Sciatic nerve (tissue), 2 donors: Measurements from ENCODE around the gene GALNT2. TPM values are rescaled to one million over a fixed set of nuclear protein-coding genes. Genes with fewer than 3 reads are reported as not detected.

Source experiments
- ATAC-seq: fragments of 200-7000 bp; cut with Tn5 transposase; one replicate; pipeline ENCODE4 v1.9.1; 2020; ENCODE audit warnings: mild to moderate bottlenecking, moderate library complexity
- DNase-seq: peaks from one replicate; pipeline ENCODE4 v3.0.0-alpha.2; 2020; ENCODE audit warnings: low spot score
- intact Hi-C: fragments of 100-400 bp; cut with DNase I; formaldehyde crosslinking; loops from one replicate; pipeline ENCODE4 v1.14.2; 2022
- total RNA-seq: library from RNA; stranded (reverse); fragmentation: NEBNext Ultra II Directional; extraction: Animal tissue kit (Norgen Biotek cat#: 25700); gene quantifications from one replicate; pipeline ENCODE4 v1.2.1, GENCODE V29; 2021
- donor health status: DM: no; HTN: no; CAD: no.
- donor health status: DM: no; HTN: no; CAD: no.

The GALNT2 gene
- total RNA-seq, 1 donor from 2014 or later: 67.3 TPM

DNA sequence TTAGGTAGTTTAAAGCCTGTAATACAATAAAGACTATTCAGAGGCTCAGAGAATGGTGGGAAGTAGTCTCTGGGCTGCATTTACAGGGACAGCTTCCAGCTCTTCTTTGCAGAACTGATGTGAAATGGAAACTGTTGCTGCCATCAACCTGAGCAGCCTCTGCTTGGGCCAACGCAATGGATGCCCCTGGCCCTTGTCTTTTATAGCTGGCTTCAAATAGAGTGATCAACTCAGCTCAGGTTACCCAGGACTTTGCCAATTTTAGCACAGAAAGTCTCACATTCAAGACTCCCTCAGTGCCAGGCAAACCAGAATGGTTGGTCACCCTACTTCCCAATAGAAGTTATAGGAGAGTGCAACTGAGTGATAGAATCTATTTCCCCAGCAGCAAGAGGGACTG is 18.1 kb upstream of the GALNT2 start:
- intact Hi-C loops: no loop called here
- no peak for DNase-seq
- no peak for ATAC-seq

DNA sequence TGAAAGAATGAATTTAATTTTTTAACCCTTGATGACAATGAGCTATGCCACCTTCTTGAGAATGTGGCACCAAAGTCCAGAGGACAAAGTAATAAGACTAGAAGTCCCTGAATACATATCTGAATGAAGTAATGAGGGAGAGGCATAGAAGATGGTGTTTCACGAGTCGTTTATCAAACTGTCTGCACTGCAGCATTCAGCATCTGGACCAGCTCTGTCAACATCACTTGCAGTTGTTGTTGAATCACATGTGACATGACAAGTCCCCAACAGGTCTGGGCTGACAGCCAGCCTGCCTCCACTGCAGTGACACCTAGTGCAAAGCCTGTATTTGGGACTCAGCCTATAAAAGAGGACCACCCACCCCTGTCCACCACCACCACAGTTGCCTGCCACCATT is 17.3 kb upstream of the GALNT2 start:
- intact Hi-C loops: no loop called here
- DNase-seq (no peak), ATAC-seq (no peak)

DNA sequence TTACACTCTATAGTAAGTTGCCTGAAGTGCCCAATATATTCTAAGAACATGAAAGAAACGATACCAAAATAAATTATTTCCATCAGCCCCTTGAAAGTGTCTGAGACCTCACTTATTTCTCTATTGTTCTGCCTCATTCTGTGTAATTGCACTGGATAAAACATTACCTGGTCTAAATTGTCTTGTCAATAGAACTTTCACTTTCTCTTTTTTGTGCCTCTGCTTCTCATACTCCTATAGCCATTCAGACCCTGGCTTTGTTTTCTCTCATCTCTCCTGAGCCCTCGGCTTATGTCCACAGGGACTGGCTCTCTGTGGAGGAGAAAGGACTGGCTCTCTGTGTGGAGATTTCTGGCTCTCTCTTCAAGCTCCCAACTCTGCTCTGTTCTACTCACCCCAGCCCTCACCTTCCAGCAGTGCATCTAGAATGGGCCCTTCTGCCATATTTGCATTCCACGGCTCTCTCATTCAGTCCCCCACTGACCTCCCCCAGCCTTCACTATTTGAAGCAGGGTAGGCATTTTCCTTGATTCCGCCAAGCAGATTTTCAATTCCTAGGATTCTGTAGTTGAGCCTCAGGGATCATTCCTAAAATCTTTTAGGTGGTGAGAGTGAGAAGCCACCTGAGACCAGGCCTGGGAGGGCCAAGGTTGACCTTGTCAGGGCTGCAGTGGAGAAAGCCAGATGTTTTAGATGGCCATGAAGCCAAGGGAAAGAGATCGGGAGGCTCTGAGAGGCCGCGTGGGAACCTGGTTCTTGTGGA is 15.9 kb upstream of the GALNT2 start:
- intact Hi-C loops: no loop called here
- ATAC-seq (no peak), DNase-seq (no peak)

DNA sequence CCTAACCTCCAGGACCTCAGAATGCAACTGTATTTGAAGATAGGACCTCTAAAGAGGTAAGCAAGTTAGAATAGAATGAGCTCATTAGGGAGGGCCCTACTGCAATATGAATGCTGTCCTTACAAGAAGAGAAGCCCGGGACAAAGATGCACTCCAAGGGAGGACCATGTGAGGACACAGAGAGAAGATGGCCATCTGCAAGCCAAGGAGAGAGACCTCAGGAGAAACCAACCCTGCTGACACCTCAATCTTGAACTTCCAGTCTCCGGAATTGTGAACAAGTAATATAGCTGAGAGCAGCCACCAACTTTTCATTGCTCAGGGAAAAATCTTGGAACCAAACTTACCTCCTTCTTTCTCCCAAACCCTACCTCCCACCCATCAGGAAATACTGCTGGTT is 15.0 kb upstream of the GALNT2 start:
- intact Hi-C loops: no loop called here
- no peak for ATAC-seq
- no peak for DNase-seq

DNA sequence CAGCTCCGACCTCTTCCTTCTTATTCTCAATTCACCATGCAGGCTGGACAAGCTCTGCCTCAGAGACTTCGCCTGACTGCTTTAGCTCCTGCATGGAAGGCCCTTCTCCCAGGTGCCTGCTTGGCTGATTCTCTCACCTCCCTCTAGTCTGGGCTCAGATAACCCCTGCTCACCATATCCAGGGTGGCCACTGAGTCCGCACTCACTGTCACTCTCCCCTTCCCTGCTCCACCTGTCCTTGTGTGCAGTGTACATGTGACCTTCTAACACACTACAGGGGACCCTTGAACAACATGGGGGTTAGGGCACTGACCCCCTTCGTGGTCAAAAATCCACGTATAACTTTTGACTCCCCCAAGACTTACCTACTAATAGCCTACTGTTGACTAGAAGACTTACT is 14.4 kb upstream of the GALNT2 start:
- intact Hi-C loops: no loop called here
- DNase-seq (no peak), ATAC-seq (no peak)

DNA sequence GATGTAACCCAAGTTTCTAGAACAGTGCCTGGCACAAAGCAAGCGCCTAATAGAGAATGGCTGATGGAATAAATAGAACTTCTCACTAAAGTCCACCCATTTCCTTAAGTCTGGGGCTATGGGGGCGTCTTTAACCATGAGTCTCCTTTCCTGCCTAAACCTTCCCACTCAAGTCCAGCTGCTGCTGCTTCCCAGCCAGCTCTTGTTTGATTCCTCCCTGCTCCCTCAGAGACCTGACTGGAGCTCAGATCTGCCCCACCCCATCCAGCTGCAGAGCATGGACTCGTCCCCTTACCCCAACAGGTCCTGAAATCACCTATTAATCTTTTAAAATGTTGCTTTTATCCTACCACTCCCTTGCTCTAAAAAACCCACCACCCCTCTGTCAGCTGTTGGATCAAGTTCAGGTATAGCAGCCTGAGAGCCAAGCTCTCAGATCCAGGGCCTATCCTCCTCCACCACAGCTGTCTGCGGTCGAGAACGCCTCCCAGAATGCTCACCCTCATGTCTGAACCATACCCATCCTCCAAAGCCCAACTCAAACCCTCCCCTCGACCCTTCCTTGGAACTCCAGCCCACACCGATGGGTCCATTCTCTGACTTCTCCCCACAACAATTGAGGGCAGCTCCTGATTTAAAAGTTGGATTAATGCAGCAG is 12.8 kb upstream of the GALNT2 start:
- intact Hi-C loops: no loop called here
- DNase-seq: no peak
- peak; percentile 34 for ATAC-seq

DNA sequence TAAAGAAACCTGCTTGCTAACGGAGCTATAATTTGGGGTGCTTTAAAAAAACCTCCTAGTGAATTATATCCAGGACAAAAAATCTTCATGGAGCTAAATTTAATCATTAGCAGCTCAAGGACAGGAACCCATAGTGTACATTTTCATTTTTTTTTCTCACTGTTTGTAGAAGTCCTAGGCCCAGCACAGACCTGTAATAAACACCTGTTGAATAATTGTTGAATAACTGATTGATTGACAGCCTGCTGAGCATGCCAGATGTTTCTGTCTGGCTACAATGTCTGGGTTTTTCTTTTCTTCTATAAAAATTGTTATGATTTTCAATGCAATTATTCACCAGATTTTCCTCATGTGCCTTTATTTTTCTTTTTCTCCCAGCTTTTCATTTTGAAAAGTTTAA is 10.9 kb upstream of the GALNT2 start:
- intact Hi-C loops: no loop called here
- DNase-seq (no peak), ATAC-seq (no peak)

DNA sequence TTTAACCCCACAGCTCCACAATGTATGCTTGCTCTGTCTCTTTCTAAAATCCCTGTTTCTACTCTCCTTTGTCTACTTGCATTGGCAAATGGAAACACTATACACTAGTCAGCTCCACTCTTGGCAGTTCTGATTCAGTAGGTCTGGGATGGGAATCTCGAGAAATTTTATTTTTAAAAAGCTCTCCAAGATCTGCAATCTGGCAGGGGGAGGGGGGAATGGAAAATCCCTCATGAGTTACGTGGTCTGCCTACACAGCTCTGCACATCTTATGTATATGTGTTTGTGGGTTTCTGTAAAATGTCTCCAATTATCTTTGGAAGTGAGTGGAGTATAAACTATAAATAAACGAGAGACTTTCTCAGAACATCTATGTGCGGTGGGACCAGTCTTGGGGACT is 9.9 kb upstream of the GALNT2 start:
- no peak for ATAC-seq
- intact Hi-C loops: no loop called here
- no peak for DNase-seq

DNA sequence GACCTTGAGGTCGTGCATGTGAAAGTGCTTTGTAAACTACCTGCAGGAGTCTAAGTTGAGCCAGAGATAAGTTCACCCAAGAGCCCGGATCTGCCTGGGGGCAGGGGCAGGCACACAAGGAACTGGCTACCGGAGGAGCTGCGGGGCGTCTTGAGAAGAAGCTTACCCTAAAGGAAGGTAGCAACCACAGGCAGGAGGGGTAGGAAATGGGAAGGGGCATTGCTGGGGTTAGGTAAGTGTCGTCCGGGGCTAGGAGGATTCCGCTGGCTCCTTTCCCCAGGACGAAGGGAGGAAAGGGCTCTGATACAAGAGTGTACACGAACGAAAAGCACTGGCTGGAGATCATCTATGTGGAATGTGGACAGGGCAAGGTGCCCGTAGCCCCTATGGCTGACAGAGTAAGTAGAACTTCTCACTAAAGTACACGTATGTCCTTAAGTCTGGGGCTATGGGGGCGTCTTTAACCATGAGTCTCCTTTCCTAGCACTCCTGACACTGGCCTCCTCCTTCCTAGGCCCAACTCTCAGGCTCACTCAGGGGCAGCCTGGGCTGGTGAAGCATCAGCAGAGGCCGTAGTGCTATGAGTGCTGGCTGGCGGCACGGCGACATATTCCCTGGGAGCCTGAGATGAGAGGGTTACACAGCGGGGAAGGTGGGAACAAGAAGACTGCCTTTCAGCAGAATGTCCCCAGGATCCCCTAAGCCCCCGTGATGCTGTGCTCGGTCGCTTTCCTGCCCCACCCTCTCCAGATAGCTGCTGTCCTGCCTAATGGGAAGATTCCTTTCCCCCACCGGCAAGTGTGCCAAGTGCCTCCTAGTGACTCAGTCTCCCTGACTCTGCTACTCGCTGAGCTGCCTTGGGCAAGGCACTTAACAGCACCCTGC is 9.1 kb upstream of the GALNT2 start:
- DNase-seq (no peak), ATAC-seq (no peak)
- intact Hi-C loops: no loop called here

DNA sequence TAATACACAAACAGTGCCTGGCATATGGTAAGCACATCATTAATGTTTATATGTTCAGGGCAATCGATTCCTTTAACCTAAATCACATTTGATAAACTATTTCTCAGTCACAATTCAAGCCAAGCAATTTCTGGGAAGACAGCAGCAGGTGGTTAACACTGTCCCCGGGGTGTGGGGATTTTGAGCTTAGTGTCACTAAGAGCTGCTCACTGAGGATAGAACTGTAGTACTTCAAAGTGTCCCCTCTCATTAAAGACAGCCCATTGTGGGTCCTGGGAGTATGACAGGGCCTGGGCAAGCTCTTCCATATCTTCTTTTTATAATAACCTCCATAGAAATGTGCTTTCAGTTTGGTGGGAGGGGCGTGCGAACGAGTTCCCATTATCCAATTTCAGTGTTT is 8.4 kb upstream of the GALNT2 start:
- intact Hi-C loops: no loop called here
- ATAC-seq (no peak), DNase-seq (no peak)

DNA sequence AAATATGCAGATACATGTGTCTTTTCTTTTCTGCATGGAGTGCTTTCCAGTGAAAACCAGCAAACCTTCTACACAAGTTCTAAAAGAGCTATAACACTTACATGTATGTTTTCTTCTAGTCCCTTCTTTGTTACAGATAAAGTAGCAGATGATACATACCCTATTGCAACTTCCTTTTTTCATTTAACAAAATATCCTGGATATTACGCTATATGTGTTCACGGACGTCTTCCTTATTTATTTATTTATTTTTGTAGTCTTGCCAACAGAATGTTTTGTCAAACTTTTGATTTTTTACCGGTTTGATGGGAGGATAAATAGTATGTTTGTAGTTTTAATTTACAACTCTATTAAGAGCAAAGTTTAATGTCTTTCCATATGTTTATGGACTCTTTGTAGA is 5.2 kb upstream of the GALNT2 start:
- no peak for DNase-seq
- ATAC-seq: no peak
- intact Hi-C loops: no loop called here

DNA sequence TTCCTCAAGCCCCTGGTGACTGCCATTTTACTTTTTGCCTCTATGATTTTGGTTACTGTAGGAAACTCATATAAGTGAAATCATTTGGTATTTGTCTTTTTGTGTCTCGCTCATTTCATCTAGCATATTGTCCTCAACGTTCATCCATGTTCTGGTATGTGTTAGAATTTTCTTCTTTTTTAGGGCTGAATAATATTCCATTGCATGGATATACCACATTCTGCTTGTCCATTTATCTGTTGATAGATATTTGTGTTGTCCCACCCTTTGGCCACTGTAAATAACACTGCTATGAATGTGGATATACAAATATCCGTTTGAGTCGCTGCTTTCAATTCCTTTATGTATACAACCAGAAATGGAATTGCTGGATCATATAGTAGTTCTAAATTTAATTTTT is 4.5 kb upstream of the GALNT2 start:
- ATAC-seq (no peak), DNase-seq (no peak)
- intact Hi-C loops: no loop called here

DNA sequence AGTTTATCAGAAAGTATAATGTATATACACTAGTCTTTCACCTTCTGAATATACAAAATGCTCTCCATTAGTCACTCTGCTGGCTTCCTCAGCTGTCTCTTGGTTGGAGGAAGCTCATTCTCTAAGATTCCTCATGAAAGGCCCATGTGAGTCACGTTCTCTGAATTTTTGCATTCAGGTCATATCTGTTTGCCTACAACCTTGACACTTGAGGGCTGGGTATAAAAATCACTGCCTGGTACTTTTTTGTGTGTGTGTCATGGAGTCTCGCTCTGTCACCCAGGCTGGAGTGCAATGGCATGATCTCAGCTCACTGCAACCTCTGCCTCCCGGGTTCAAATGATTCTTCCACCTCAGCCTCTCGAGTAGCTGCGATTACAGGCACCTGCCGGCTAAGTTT is 2.8 kb upstream of the GALNT2 start:
- DNase-seq: no peak
- intact Hi-C loops: no loop called here
- ATAC-seq: no peak

DNA sequence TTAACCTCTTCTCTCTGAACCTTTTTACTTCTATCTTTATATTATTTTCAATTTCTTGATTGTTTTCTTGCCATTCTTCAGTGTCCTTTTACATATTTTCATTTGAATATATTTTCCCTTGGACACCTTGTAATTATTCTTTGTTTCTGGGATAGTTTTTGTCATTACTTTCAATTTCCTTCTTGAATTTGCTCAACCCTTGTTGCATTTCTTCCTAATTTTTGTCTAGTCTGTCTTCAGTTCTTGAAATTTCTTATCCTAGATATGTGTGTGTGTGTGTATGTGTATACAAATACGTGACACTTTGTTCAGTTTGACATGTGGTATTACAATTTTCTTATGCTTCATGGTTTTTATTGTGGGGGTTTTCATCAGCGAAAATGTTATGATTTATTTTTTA is 1.9 kb upstream of the GALNT2 start:
- ATAC-seq (no peak), DNase-seq (no peak)
- intact Hi-C loops: no loop called here

DNA sequence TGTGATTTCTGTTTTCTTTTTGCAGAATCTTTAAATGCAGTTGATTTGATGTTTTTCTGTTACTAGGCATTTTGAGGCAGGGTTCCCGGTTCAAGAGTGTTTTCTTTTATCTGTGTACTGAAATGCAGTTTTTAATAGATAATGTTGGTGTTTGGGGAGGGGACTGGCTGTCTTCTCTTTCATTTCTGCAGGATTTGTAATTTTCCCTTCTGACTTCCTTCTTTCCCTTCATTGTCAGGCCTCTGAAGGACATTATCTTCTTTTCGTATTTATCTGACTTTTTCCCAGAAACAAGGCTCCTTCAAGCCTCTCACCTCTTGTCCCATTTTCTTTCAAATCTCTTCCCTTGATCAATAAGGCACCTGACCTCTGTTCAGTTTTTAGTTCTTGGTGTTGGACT is 1.5 kb upstream of the GALNT2 start:
- ATAC-seq: no peak
- intact Hi-C loops: no loop called here

DNA sequence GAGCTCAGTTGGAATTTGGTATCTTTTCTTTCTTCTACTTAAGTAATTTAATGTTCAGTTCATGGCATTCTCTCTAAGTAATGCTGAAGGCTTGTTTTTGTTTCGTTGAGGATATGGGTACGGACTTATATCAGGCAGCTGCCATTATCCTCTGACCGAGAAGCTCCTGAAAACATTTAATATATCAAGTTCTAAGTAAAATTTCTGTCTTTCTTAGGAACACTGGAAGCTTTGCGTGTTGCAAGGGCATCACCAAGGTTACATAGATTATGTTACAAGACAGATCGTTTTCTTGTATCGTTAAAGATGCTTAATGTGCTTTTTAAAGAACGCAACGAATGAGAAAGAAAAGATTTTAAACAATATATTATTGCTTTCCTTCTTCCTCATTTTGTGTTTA is 1.0 kb upstream of the GALNT2 start:
- DNase-seq: no peak
- intact Hi-C loops: no loop called here
- no peak for ATAC-seq

More for the DNA sequence above, 1.5 kb upstream of the GALNT2 start:
- DNase-seq: no peak

DNA sequence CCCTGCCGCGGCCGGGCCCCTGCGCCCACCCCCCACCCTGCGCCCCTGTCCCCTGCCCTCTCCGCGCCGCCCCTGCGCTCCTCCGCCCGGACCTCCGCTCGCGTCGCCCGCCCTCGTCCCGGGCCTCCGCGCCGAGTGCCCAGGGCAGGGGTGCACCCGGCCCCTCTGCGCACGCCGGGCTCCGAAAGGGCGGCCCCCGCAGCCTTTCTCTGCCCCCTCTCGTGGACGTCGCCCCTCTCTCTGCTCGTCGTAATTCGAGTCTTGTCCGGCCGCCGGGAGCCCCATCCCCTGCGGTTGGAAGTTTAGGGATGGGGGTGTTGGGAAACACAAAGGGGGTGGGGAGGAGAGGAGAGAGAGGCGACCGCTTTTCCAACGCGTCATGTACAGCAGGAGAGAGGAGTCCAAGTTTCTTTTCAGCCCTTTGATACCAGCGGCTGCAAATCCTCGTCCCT is 407 bp downstream of the GALNT2 start:
- DNase-seq: peak; percentile 74
- intact Hi-C loops: no loop called here
- peak; percentile 43 for ATAC-seq

DNA sequence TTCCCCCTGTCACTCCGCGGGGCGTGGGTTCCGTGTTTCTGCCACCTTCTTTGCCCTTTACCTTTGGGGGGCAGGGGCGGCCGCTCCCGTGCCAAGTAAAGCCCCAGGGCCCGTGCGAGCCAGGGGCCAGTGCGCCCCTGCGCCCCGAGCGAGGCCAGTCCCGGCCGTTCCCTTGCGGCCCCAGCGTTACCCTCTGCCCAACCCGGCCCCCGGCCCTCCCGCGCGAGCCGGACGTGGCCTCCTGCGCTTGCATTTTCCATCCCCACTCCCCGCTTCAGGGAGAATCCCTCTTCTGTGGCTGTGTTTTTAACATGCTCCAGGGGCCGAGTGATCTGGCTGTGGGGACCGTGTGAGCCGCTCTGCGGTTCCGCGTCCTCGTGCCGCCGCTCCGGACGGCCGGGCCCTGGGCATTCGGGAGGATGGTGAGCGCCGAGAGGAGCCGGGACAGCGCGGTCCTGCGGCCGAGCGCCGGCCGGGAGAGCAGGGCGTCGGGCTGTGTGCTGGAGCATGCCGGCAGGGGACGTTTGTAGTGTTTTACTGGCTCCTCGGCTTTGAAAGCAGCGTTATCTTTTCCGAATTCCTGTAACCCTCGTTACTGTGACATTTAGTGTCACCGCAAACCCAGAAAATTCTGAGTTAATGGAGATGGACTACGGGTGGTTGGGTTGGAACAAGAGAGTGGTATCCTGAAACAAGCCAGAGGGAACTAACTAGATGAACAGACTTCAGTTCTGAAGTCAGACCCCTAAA is 1.0 kb downstream of the GALNT2 start:
- intact Hi-C loops: no loop called here
- DNase-seq (no peak), ATAC-seq (peak; percentile 50)

DNA sequence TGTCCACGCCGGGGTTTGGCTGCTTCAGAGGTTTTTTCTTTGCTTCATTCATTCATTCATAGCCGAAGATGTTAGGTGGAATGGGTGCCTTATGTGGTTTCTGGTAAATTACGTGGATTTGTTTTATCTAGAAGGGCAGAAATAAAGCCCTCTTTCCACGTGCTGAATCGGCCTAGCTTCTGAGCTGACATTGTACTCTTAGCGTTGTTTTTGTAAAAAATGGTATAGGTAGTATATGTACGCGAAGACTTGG is 1.5 kb downstream of the GALNT2 start:
- no peak for DNase-seq
- no peak for ATAC-seq
- intact Hi-C loops: no loop called here
